IPS-18a (cell line): Measurements from ENCODE around the gene ZNF581.

Experiments used
- H3K27ac ChIP-seq: one replicate; pipeline ENCODE4 v1.5.1; 2013; ENCODE audit warnings: low read length
- H3K27me3 ChIP-seq: one replicate; pipeline ENCODE4 v1.6.1; 2013; ENCODE audit warnings: mild to moderate bottlenecking, low read length; ENCODE audit not compliant: control insufficient read depth, insufficient read depth
- H3K36me3 ChIP-seq: one replicate; pipeline ENCODE4 v1.6.1; 2013; ENCODE audit warnings: low read depth, low read length; ENCODE audit not compliant: control insufficient read depth
- H3K4me1 ChIP-seq: one replicate; pipeline ENCODE4 v1.6.1; 2013; ENCODE audit warnings: low read depth, low read length; ENCODE audit not compliant: control insufficient read depth
- H3K4me3 ChIP-seq: one replicate; pipeline ENCODE4 v1.5.1; 2013; ENCODE audit warnings: low read length
- H3K9ac ChIP-seq: one replicate; pipeline ENCODE4 v1.6.1; 2013; ENCODE audit warnings: mild to moderate bottlenecking, low read length, moderate library complexity
- H3K9me3 ChIP-seq: one replicate; pipeline ENCODE4 v1.6.1; 2013; ENCODE audit warnings: low read depth, low read length; ENCODE audit not compliant: control insufficient read depth

ZNF581 gene

GRCh38 chr19:55690769-55691545 is 47.5 kb downstream of the ZNF581 start:
- Histone ChIP-seq H3K9ac (no peak overlapping the region), H3K36me3 (peaks cover 31% of the 10 kb centered on the region), H3K9me3 (no peaks in the 10 kb centered on the region), H3K4me3 (no peak overlapping the region), H3K27ac (no peak overlapping the region), H3K27me3 (no peaks in the 10 kb centered on the region), H3K4me1 (no peaks in the 10 kb centered on the region)

- no peak overlapping the region for H3K27ac ChIP-seq
- no peak overlapping the region for H3K9ac ChIP-seq
- no peaks in the 10 kb centered on the region for H3K27me3 ChIP-seq
- H3K9me3 ChIP-seq = no peaks in the 10 kb centered on the region
- no peak overlapping the region for H3K4me3 ChIP-seq
- H3K4me1 ChIP-seq = no peaks in the 10 kb centered on the region
- peaks cover 31% of the 10 kb centered on the region for H3K36me3 ChIP-seq
These were observed 48.4 kb downstream of the ZNF581 start for GRCh38 chr19:55691561-55692481.

GRCh38 chr19:55692681-55693081 is 49.2 kb downstream of the ZNF581 start:
- Histone ChIP-seq H3K4me1 (no peaks in the 10 kb centered on the region), H3K27me3 (no peaks in the 10 kb centered on the region), H3K9ac (no peak overlapping the region), H3K27ac (no peak overlapping the region), H3K9me3 (no peaks in the 10 kb centered on the region), H3K36me3 (peaks cover 31% of the 10 kb centered on the region), H3K4me3 (no peak overlapping the region)

GRCh38 chr19:55693336-55693974 is 50.0 kb downstream of the ZNF581 start:
- Histone ChIP-seq H3K4me1 (no peaks in the 10 kb centered on the region), H3K4me3 (no peak overlapping the region), H3K36me3 (peaks cover 31% of the 10 kb centered on the region), H3K27ac (no peak overlapping the region), H3K27me3 (no peaks in the 10 kb centered on the region), H3K9me3 (no peaks in the 10 kb centered on the region), H3K9ac (no peak overlapping the region)

GRCh38 chr19:55694241-55694655 is 50.8 kb downstream of the ZNF581 start:
- no peaks in the 10 kb centered on the region for H3K27me3 ChIP-seq
- H3K4me1 ChIP-seq = no peaks in the 10 kb centered on the region
- H3K4me3 ChIP-seq = no peak overlapping the region
- H3K36me3 ChIP-seq = peaks cover 26% of the 10 kb centered on the region
- no peak overlapping the region for H3K9ac ChIP-seq
- H3K27ac ChIP-seq = no peak overlapping the region
- no peaks in the 10 kb centered on the region for H3K9me3 ChIP-seq

- H3K4me3 ChIP-seq = no peak overlapping the region
- no peaks in the 10 kb centered on the region for H3K4me1 ChIP-seq
- H3K9ac ChIP-seq = no peak overlapping the region
- no peak overlapping the region for H3K27ac ChIP-seq
- peaks cover 19% of the 10 kb centered on the region for H3K36me3 ChIP-seq
- H3K9me3 ChIP-seq = no peaks in the 10 kb centered on the region
- H3K27me3 ChIP-seq = no peaks in the 10 kb centered on the region
These were observed 51.4 kb downstream of the ZNF581 start for GRCh38 chr19:55694656-55695491.
